ENCODE results near the gene MYOT.
A peak's percentile ranks its signal among the peaks of the same experiment; 100 is the strongest.
"Not testable (repeated sequence)": the region's sequence is repeated elsewhere in the genome, so short reads cannot be mapped to it uniquely, and the experiment has no call there.

The MYOT gene

GRCh38 chr5:137856916-137857862 lies 10.5 kb upstream of the MYOT start:
- DNase-seq = no peak

- peak; percentile 2 to 12 for DNase-seq
These were observed 9.3 kb upstream of the MYOT start for GRCh38 chr5:137858223-137858916.

GRCh38 chr5:137858954-137859353 lies 8.7 kb upstream of the MYOT start:
- no peak for DNase-seq

- DNase-seq = no peak
These were observed 5.4 kb upstream of the MYOT start for GRCh38 chr5:137862251-137862650.

GRCh38 chr5:137863653-137864052 lies 4.0 kb upstream of the MYOT start:
- DNase-seq = not testable (repeated sequence)

- no peak for DNase-seq
These were observed 895 bp upstream of the MYOT start for GRCh38 chr5:137866541-137867388.

GRCh38 chr5:137870647-137871339 lies 3.1 kb downstream of the MYOT start:
- DNase-seq = no peak

GRCh38 chr5:137871571-137871970 lies 3.9 kb downstream of the MYOT start:
- DNase-seq = no peak

- no peak for DNase-seq
These were observed 4.8 kb downstream of the MYOT start for GRCh38 chr5:137872466-137872865.

GRCh38 chr5:137876101-137876500 lies 8.4 kb downstream of the MYOT start:
- DNase-seq = no peak

GRCh38 chr5:137880313-137880712 lies 12.7 kb downstream of the MYOT start:
- DNase-seq = no peak

GRCh38 chr5:137887831-137888230 lies 20.2 kb downstream of the MYOT start:
- no peak for DNase-seq

- peak in 1 of 2 donors; percentile 12 for DNase-seq
These were observed 20.8 kb downstream of the MYOT start for GRCh38 chr5:137888466-137888862.

GRCh38 chr5:137888863-137889759 lies 21.5 kb downstream of the MYOT start, which contains the start of gene PKD2L2:
Gene PKD2L2, plus strand, starts transcription at chr5:137889457. Its CDS starts 35 bp downstream, at chr5:137889492.
- DNase-seq = peak; percentile 89 to 90

- DNase-seq = no peak
These were observed 23.2 kb downstream of the MYOT start for GRCh38 chr5:137890845-137891244.

- DNase-seq = peak in 1 of 2 donors; percentile 3
These were observed 24.2 kb downstream of the MYOT start for GRCh38 chr5:137891849-137892248.

- no peak for DNase-seq
These were observed 26.9 kb downstream of the MYOT start for GRCh38 chr5:137894586-137894985.

GRCh38 chr5:137896560-137896959 lies 28.9 kb downstream of the MYOT start:
- no peak for DNase-seq

GRCh38 chr5:137899493-137899892 lies 31.8 kb downstream of the MYOT start:
- no peak for DNase-seq

GRCh38 chr5:137901011-137901817 lies 33.6 kb downstream of the MYOT start:
- no peak for DNase-seq
